GM12892 (cell line): ENCODE results near the gene GSK3B.

Experiments used
- POLR2A ChIP-seq: IDR thresholded peaks from 2 replicates; pipeline ENCODE4 v1.6.1; 2011; ENCODE audit warnings: low read depth, low read length, control low read depth
- POLR2AphosphoS5 ChIP-seq: IDR thresholded peaks from 2 replicates; pipeline ENCODE4 v1.6.1; 2011; ENCODE audit warnings: low read depth, low read length, control low read depth
- TAF1 ChIP-seq: IDR thresholded peaks from 2 replicates; pipeline ENCODE4 v1.6.1; 2011; ENCODE audit warnings: low read depth, mild to moderate bottlenecking, control low read depth, low read length, borderline replicate concordance

- TF ChIP-seq POLR2A, result no peak
- no peak for TF ChIP-seq POLR2AphosphoS5
- no peak for TF ChIP-seq TAF1
Measured at GRCh38 chr3:120062474-120062873, 31.8 kb downstream of the GSK3B start.
